ENCODE measurements around the gene ZIK1. TPM values are rescaled to one million over a fixed set of nuclear protein-coding genes. Genes with fewer than 3 reads are reported as not detected.

Gene ZIK1
- total and polyA plus RNA-seq, 9 of the 15 experiments (the other 6 are each of a cell fraction or from before 2014, with no cell fraction given), result 0.03 to 0.42 (median 0.15) TPM; not detected in 1

DNA sequence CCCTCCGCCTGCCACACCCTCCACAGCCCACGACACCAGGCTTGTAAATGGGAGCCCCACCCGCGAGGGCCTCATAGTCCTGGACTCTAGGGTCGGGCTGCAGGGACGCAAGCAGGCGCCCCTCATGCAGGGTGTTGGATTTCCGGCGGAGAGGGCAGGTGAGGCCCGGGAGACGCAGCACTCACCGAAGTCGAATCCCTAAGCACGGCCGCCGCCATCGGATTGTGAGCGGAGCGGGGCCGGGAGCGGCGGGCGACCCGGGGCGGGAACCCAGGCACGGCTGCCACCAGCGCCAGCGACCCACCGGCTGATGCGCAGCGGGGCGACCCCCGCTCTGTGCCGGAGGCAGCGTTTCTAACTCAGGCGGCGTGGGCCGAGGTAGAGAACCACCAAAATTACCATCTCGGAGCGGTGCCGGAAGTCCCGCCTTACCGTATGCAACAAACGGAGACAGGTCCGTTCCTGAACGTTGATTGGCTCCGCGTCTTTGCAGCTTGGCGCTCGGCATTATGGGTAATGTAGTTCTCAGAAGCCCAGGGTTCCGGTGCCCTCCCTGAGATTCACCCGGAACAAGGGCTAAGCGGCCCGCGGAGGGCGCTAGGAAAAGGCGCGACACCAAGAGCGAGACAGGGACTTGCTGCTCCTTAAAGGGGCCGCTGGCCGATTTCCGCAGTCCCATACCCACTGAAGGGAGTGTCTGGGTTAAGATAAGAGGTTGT is 5.3 kb upstream of the ZIK1 start, which contains the start of gene ZNF416 (continued):
- TF ChIP-seq PHF8 (IDR thresholded peaks at IDR 0.05; ENCODE audit: borderline replicate concordance, low read length), result peak; percentile 66; the same call in 1 of the 2 replicates
- TF ChIP-seq ZNF778 (CRISPR knock-in tag; IDR thresholded peaks at IDR 0.05), result no peak
- no peak for TF ChIP-seq ZNF140 (CRISPR knock-in tag; IDR thresholded peaks at IDR 0.05)
- peak; percentile 66 for TF ChIP-seq POLR2G (IDR thresholded peaks at IDR 0.05; ENCODE audit: low read depth, low read length)
- TF ChIP-seq ZNF77 (CRISPR knock-in tag; IDR thresholded peaks at IDR 0.05), result no peak
- TF ChIP-seq, protein P1, sequence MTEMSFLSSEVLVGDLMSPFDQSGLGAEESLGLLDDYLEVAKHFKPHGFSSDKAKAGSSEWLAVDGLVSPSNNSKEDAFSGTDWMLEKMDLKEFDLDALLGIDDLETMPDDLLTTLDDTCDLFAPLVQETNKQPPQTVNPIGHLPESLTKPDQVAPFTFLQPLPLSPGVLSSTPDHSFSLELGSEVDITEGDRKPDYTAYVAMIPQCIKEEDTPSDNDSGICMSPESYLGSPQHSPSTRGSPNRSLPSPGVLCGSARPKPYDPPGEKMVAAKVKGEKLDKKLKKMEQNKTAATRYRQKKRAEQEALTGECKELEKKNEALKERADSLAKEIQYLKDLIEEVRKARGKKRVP (CRISPR knock-in tag; IDR thresholded peaks at IDR 0.05), result no peak
- no peak for TF ChIP-seq TSHZ1 (CRISPR knock-in tag; IDR thresholded peaks at IDR 0.05)
- TF ChIP-seq ZNF76 (CRISPR knock-in tag; IDR thresholded peaks at IDR 0.05; ENCODE audit: borderline replicate concordance), result no peak
- no peak for TF ChIP-seq BRD9 (IDR thresholded peaks at IDR 0.05; ENCODE audit: low read depth, partially characterized antibody)
- no peak for TF ChIP-seq ZNF79 (CRISPR knock-in tag; IDR thresholded peaks at IDR 0.05; ENCODE audit: low read depth)
- TF ChIP-seq DPF2 (IDR thresholded peaks at IDR 0.05), result no peak
- TF ChIP-seq NCOA1 (IDR thresholded peaks at IDR 0.05; ENCODE audit: low read depth), result no peak
- TF ChIP-seq, protein P2, sequence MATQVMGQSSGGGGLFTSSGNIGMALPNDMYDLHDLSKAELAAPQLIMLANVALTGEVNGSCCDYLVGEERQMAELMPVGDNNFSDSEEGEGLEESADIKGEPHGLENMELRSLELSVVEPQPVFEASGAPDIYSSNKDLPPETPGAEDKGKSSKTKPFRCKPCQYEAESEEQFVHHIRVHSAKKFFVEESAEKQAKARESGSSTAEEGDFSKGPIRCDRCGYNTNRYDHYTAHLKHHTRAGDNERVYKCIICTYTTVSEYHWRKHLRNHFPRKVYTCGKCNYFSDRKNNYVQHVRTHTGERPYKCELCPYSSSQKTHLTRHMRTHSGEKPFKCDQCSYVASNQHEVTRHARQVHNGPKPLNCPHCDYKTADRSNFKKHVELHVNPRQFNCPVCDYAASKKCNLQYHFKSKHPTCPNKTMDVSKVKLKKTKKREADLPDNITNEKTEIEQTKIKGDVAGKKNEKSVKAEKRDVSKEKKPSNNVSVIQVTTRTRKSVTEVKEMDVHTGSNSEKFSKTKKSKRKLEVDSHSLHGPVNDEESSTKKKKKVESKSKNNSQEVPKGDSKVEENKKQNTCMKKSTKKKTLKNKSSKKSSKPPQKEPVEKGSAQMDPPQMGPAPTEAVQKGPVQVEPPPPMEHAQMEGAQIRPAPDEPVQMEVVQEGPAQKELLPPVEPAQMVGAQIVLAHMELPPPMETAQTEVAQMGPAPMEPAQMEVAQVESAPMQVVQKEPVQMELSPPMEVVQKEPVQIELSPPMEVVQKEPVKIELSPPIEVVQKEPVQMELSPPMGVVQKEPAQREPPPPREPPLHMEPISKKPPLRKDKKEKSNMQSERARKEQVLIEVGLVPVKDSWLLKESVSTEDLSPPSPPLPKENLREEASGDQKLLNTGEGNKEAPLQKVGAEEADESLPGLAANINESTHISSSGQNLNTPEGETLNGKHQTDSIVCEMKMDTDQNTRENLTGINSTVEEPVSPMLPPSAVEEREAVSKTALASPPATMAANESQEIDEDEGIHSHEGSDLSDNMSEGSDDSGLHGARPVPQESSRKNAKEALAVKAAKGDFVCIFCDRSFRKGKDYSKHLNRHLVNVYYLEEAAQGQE (IDR thresholded peaks at IDR 0.05; ENCODE audit: borderline replicate concordance), result peak; percentile 25; the same call in 1 of the 2 replicates
- TF ChIP-seq, protein P2 (CRISPR knock-in tag; IDR thresholded peaks at IDR 0.05; ENCODE audit: low read depth), result no peak

Data from K562 (cell line).